Stimulated activated naive CD8-positive, alpha-beta T cell treated with anti-CD3 and anti-CD28 coated beads, Interleukin-15, Interleukin-2, amounts not matched to agents 100 ng/mL and 50 ng/mL, for 24 hours (primary cell): ENCODE measurements around the gene RAC2.

ENCODE experiments used
- H3K27ac Mint-ChIP-seq: one replicate; pipeline ENCODE4 v1.8.0; 2021; ENCODE audit warnings: mild to moderate bottlenecking, mixed read lengths
- H3K27me3 Mint-ChIP-seq: one replicate; pipeline ENCODE4 v1.8.0; 2021; ENCODE audit warnings: mixed read lengths
- H3K36me3 Mint-ChIP-seq: one replicate; pipeline ENCODE4 v1.8.0; 2021; ENCODE audit warnings: low read depth, mixed read lengths
- H3K4me1 Mint-ChIP-seq: one replicate; pipeline ENCODE4 v1.8.0; 2021; ENCODE audit warnings: low read depth, mixed read lengths
- H3K4me3 Mint-ChIP-seq: one replicate; pipeline ENCODE4 v1.8.0; 2021; ENCODE audit warnings: mild to moderate bottlenecking, mixed read lengths
- H3K9me3 Mint-ChIP-seq: one replicate; pipeline ENCODE4 v1.8.0; 2021; ENCODE audit warnings: mixed read lengths

The RAC2 gene

GRCh38 chr22:37213941-37214730 is 29.9 kb downstream of the RAC2 start:
- no peaks in the 10 kb centered on the region for H3K27me3 Mint-ChIP-seq
- H3K27ac Mint-ChIP-seq = no peak overlapping the region
- no peaks in the 10 kb centered on the region for H3K9me3 Mint-ChIP-seq
- H3K4me3 Mint-ChIP-seq = no peak overlapping the region
- H3K4me1 Mint-ChIP-seq = peaks cover 37% of the 10 kb centered on the region
- no peaks in the 10 kb centered on the region for H3K36me3 Mint-ChIP-seq

- Mint-ChIP-seq H3K27ac (no peak overlapping the region), H3K9me3 (no peaks in the 10 kb centered on the region), H3K4me1 (peaks cover 37% of the 10 kb centered on the region), H3K36me3 (no peaks in the 10 kb centered on the region), H3K27me3 (no peaks in the 10 kb centered on the region), H3K4me3 (no peak overlapping the region)
These were observed 30.7 kb downstream of the RAC2 start for GRCh38 chr22:37213218-37213855.

- H3K4me1 Mint-ChIP-seq = peaks cover 37% of the 10 kb centered on the region
- H3K27me3 Mint-ChIP-seq = no peaks in the 10 kb centered on the region
- H3K27ac Mint-ChIP-seq = peak within 1 kb of the TSS; percentile 49
- H3K9me3 Mint-ChIP-seq = no peaks in the 10 kb centered on the region
- H3K4me3 Mint-ChIP-seq = no peak within 1 kb of the TSS
- H3K36me3 Mint-ChIP-seq = no peaks in the 10 kb centered on the region
These were observed 31.7 kb downstream of the RAC2 start, which contains the start of gene SSTR3 for GRCh38 chr22:37212174-37212906. SSTR3 (minus strand) TSS chr22:37212477; CDS start chr22:37207803, 4,674 bp downstream.

GRCh38 chr22:37211866-37212173 is 32.2 kb downstream of the RAC2 start:
- Mint-ChIP-seq H3K9me3 (no peaks in the 10 kb centered on the region), H3K27ac (no peak overlapping the region), H3K4me1 (peaks cover 33% of the 10 kb centered on the region), H3K36me3 (no peaks in the 10 kb centered on the region), H3K27me3 (no peaks in the 10 kb centered on the region), H3K4me3 (no peak overlapping the region)

- Mint-ChIP-seq H3K4me3 (no peak overlapping the region), H3K27ac (no peak overlapping the region), H3K27me3 (no peaks in the 10 kb centered on the region), H3K36me3 (no peaks in the 10 kb centered on the region), H3K4me1 (peaks cover 28% of the 10 kb centered on the region), H3K9me3 (no peaks in the 10 kb centered on the region)
These were observed 32.8 kb downstream of the RAC2 start for GRCh38 chr22:37211075-37211865.

- H3K27me3 Mint-ChIP-seq = no peaks in the 10 kb centered on the region
- H3K36me3 Mint-ChIP-seq = no peaks in the 10 kb centered on the region
- no peak overlapping the region for H3K4me3 Mint-ChIP-seq
- no peaks in the 10 kb centered on the region for H3K9me3 Mint-ChIP-seq
- peaks cover 34% of the 10 kb centered on the region for H3K4me1 Mint-ChIP-seq
- H3K27ac Mint-ChIP-seq = peak overlapping the region; percentile 2
These were observed 33.8 kb downstream of the RAC2 start for GRCh38 chr22:37210041-37210803.

GRCh38 chr22:37209140-37209845 is 34.8 kb downstream of the RAC2 start:
- Mint-ChIP-seq H3K27ac (no peak overlapping the region), H3K36me3 (no peaks in the 10 kb centered on the region), H3K9me3 (no peaks in the 10 kb centered on the region), H3K4me3 (no peak overlapping the region), H3K4me1 (peaks cover 37% of the 10 kb centered on the region), H3K27me3 (no peaks in the 10 kb centered on the region)

- Mint-ChIP-seq H3K4me1 (peaks cover 37% of the 10 kb centered on the region), H3K4me3 (no peak overlapping the region), H3K36me3 (no peaks in the 10 kb centered on the region), H3K27ac (peak overlapping the region; percentile 40), H3K27me3 (no peaks in the 10 kb centered on the region), H3K9me3 (no peaks in the 10 kb centered on the region)
These were observed 35.5 kb downstream of the RAC2 start for GRCh38 chr22:37208401-37209139.

- Mint-ChIP-seq H3K27ac (peak overlapping the region; percentile 40), H3K27me3 (no peaks in the 10 kb centered on the region), H3K36me3 (no peaks in the 10 kb centered on the region), H3K9me3 (no peaks in the 10 kb centered on the region), H3K4me3 (no peak overlapping the region), H3K4me1 (peaks cover 37% of the 10 kb centered on the region)
These were observed 36.1 kb downstream of the RAC2 start for GRCh38 chr22:37207981-37208380.

GRCh38 chr22:37206841-37207821 is 36.9 kb downstream of the RAC2 start:
- no peak overlapping the region for H3K4me3 Mint-ChIP-seq
- H3K4me1 Mint-ChIP-seq = peaks cover 37% of the 10 kb centered on the region
- H3K27me3 Mint-ChIP-seq = no peaks in the 10 kb centered on the region
- no peaks in the 10 kb centered on the region for H3K36me3 Mint-ChIP-seq
- H3K27ac Mint-ChIP-seq = peak overlapping the region; percentile 49
- no peaks in the 10 kb centered on the region for H3K9me3 Mint-ChIP-seq

GRCh38 chr22:37206118-37206840 is 37.8 kb downstream of the RAC2 start:
- H3K9me3 Mint-ChIP-seq = no peaks in the 10 kb centered on the region
- no peak overlapping the region for H3K27ac Mint-ChIP-seq
- H3K36me3 Mint-ChIP-seq = no peaks in the 10 kb centered on the region
- H3K4me3 Mint-ChIP-seq = no peak overlapping the region
- peaks cover 37% of the 10 kb centered on the region for H3K4me1 Mint-ChIP-seq
- H3K27me3 Mint-ChIP-seq = no peaks in the 10 kb centered on the region

- no peak overlapping the region for H3K27ac Mint-ChIP-seq
- H3K4me3 Mint-ChIP-seq = no peak overlapping the region
These were observed 39.0 kb downstream of the RAC2 start for GRCh38 chr22:37205046-37205445.

More at GRCh38 chr22:37205046-37205445, 39.0 kb downstream of the RAC2 start:
- no peaks in the 10 kb centered on the region for H3K36me3 Mint-ChIP-seq
- H3K9me3 Mint-ChIP-seq = no peaks in the 10 kb centered on the region
- H3K27me3 Mint-ChIP-seq = no peaks in the 10 kb centered on the region
- peaks cover 38% of the 10 kb centered on the region for H3K4me1 Mint-ChIP-seq
